ENCODE measurements around the gene NUBP2. TPM values are rescaled to one million over a fixed set of nuclear protein-coding genes. Genes with fewer than 3 reads are reported as not detected.

Gene NUBP2
- total RNA-seq, 4 donors from 2014 or later, result 47.1 to 99.9 (median 59.3) TPM

DNA sequence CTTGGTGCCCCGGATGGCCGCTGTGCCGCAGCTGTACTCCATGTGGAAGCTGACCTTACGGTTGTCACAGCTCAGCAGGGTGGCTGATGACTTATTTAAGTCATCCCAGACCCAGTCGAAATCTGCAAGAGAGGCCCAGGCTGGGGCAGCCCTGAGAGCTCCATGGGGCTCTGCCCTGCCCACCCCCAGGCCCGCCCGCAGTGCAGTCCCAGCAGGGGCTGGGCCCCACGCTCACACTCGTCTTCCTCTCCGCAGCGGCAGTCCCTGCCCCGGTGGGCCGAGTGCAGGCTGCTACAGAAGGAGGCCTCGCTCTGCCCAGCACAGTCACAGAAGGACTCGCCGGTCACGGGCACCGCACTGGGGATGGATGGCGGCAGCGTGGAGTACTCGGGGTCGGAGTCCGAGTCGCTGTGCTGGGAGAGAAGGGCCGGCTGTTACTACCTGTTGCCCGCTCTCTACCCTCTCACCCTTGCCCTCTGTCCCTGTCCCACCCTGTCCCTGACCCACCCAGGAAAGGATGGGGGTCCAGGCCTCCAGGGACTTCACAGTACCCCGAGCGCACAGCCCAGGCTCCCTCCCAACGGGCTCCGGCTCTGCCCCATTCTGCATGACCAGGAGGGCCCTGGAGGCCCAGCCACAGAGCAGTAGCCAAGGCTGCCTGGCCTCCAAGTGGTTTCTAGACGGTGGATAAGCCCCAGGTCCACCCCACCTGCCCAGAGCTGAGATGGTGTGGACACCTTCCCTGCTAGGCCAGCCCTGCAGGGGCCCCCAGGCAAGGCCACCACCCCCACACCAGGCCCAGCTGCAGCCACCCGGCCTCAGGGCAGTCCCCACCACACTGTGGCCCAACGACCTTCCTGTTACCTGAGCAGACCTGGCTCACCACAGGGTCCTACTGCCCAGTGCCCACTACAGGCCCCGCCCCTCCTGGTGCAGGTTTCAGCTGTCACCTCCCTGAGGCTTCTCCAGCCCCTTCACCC is 4.3 kb upstream of the NUBP2 start:
- Histone ChIP-seq H3K27me3 (no peaks in the 10 kb centered on the region), H3K9me3 (no peaks in the 10 kb centered on the region), H3K36me3 (peaks cover 0 to 52% (median 0%) of the 10 kb centered on the region in 3 donors), H3K4me1 (peaks cover 3 to 40% (median 13%) of the 10 kb centered on the region in 4 donors), H3K4me3 (no peak overlapping the region), H3K27ac (no peak overlapping the region)
- no peak for DNase-seq
- TF ChIP-seq CTCF (IDR thresholded peaks at IDR 0.05) (no peak), POLR2A (IDR thresholded peaks at IDR 0.05) (no peak)

GRCh38 chr16:1779234-1779701 is 3.5 kb upstream of the NUBP2 start:
- Histone ChIP-seq H3K36me3 (peaks cover 0 to 52% (median 0%) of the 10 kb centered on the region in 3 donors), H3K9me3 (no peaks in the 10 kb centered on the region), H3K27me3 (no peaks in the 10 kb centered on the region), H3K27ac (no peak overlapping the region), H3K4me3 (no peak overlapping the region), H3K4me1 (peaks cover 3 to 41% (median 10%) of the 10 kb centered on the region in 4 donors)
- no peak for DNase-seq
- TF ChIP-seq CTCF (IDR thresholded peaks at IDR 0.05), result no peak
- no peak for TF ChIP-seq POLR2A (IDR thresholded peaks at IDR 0.05)

DNA sequence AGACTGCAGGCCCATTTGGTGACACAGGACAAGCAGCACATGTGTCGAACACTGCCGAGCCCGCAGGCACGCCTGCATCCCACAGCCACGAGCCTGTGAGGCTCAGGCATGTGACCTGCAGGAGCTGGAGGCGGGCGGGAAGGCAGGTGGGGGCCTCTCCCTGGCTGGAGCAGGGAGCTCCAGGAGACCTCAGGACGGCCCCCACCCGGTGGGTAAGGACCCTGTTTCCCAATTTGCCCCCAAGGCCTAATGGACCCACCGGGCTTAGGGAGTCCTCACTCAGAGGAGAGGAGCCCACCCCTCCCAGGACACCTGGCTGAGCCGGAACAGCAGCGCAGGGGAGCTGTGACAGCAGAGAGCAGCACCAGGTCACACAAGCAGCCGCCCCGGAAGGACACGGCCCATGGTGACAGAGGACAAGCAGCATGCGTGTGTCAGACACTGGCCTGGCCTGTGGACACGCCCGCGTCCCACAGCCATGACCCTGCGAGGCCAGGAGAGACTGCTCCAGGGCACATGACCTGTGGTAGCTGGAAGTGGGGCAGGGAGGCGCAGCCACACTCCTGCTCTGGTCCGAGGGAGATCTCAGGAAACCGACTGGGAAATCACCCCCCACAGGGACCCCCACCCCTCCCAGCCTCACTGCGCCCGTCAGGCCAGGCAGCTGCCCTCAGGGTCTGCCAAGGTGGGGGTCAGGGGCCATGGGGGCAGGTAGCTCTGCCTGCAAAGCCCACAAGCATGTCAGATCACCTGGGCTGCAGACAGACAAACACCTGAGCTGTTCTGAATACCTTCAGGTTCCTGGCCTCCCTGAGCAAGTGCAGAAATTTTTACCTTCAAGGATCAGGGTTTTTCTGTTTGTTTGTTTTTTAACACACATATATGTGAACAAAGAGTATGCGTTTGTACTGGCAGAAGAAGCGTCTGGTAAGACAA is 2.8 kb upstream of the NUBP2 start:
- Histone ChIP-seq H3K9me3 (no peaks in the 10 kb centered on the region), H3K4me1 (peaks cover 3 to 41% (median 8%) of the 10 kb centered on the region in 4 donors), H3K27ac (no peak overlapping the region), H3K4me3 (no peak overlapping the region), H3K27me3 (no peaks in the 10 kb centered on the region), H3K36me3 (peaks cover 0 to 49% (median 0%) of the 10 kb centered on the region in 3 donors)
- TF ChIP-seq CTCF (IDR thresholded peaks at IDR 0.05) (no peak), POLR2A (IDR thresholded peaks at IDR 0.05) (no peak)
- no peak for DNase-seq

GRCh38 chr16:1780677-1781072 is 2.1 kb upstream of the NUBP2 start:
- no peak for DNase-seq
- H3K9me3 ChIP-seq, result no peaks in the 10 kb centered on the region
- H3K4me3 ChIP-seq, result no peak overlapping the region
- H3K27me3 ChIP-seq, result no peaks in the 10 kb centered on the region
- H3K27ac ChIP-seq, result no peak overlapping the region
- peaks cover 3 to 41% (median 8%) of the 10 kb centered on the region in 4 donors for H3K4me1 ChIP-seq
- TF ChIP-seq CTCF (IDR thresholded peaks at IDR 0.05) (no peak), POLR2A (IDR thresholded peaks at IDR 0.05) (no peak)
- peaks cover 0 to 43% (median 0%) of the 10 kb centered on the region in 3 donors for H3K36me3 ChIP-seq

DNA sequence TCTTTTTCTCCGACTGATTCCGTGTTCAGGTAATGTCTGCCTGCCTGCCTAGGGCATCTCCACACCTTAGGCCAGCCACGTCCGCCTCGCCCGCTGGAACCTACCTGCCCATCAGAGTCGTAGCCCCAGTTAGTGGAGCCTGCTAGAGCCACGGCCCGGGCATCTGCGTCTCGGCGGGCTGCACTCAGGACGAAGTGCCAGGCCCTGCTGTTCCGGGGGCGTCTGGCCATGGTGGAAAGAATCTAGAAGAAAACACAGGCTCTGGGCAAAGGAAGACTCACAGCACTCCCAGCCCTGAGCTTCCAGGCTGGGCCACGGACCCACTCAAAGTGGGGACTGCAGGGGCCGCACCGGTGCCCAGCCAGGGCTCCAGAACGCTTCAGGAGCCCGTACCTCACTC is 1.5 kb upstream of the NUBP2 start:
- no peak for TF ChIP-seq CTCF (IDR thresholded peaks at IDR 0.05)
- no peak for TF ChIP-seq POLR2A (IDR thresholded peaks at IDR 0.05)
- Histone ChIP-seq H3K27me3 (no peaks in the 10 kb centered on the region), H3K4me3 (peak overlapping the region; percentile 85 to 99 (median 97)), H3K9me3 (no peaks in the 10 kb centered on the region), H3K36me3 (peaks cover 0 to 38% (median 0%) of the 10 kb centered on the region in 3 donors), H3K4me1 (peaks cover 3 to 41% (median 8%) of the 10 kb centered on the region in 4 donors), H3K27ac (peak overlapping the region in 3 of 4 donors; percentile 87 to 93 (median 92))
- no peak for DNase-seq
